KOPT-K1 (cell line): ENCODE measurements around the gene EDN1.

Experiments used
- H3K27ac ChIP-seq: fragments of 200-600 bp; sonication (generic); 2 replicates; pipeline ENCODE4 v1.5.1; 2016; ENCODE audit warnings: antibody characterized with exemption, mild to moderate bottlenecking, low read depth, low read length; ENCODE audit not compliant: poor library complexity, severe bottlenecking
- H3K36me3 ChIP-seq: fragments of 200-600 bp; sonication (generic); 2 replicates; pipeline ENCODE4 v1.5.1; 2017; ENCODE audit warnings: antibody characterized with exemption, mild to moderate bottlenecking, low read length, moderate library complexity; ENCODE audit not compliant: insufficient read depth
- H3K9me3 ChIP-seq: fragments of 200-600 bp; sonication (generic); 2 replicates; pipeline ENCODE4 v1.5.1; 2017; ENCODE audit warnings: antibody characterized with exemption, low read length, mild to moderate bottlenecking; ENCODE audit not compliant: insufficient read depth, poor library complexity, severe bottlenecking

EDN1 gene

DNA sequence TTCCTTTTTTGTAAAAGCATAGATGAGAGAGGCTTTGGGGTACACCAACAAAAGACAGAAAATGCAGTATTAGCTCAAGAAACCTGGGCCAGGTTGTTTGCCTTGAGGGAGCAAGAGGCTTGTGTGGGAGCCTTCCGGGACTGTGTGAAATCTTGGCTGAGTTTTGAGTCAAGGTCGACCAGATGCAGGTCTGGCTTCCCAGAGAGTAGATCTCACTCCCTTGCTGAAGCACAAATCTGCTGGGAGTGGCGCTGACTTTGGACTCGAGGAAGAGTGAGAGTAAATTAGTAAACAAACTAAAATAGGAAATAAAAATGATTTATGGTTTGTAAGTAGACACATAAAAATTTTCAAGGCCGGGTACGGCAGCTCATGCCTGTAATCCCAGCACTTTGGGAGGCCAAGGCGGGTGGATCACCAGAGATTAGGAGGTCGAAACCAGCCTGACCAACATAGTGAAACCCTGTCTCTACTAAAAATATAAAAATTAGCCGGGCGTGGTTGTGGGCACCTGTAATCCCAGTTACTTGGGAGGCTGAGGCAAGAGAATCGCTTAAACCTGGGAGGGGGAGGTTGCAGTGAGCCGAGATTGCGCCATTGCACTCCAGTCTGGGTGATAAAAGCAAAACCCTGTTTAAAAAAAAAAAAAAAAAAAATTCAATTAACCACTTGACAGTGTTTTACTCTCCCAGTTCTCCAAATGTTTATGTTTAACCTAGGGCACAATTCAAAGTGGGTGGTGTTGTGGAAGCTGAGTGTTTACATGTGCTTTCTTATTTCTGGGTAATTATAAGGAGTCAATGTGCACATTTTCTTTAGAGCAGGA, 27.7 kb upstream of the EDN1 start:
- H3K9me3 ChIP-seq, result no peaks in the 10 kb centered on the region
- no peaks in the 10 kb centered on the region for H3K36me3 ChIP-seq
- H3K27ac ChIP-seq, result no peak overlapping the region

DNA sequence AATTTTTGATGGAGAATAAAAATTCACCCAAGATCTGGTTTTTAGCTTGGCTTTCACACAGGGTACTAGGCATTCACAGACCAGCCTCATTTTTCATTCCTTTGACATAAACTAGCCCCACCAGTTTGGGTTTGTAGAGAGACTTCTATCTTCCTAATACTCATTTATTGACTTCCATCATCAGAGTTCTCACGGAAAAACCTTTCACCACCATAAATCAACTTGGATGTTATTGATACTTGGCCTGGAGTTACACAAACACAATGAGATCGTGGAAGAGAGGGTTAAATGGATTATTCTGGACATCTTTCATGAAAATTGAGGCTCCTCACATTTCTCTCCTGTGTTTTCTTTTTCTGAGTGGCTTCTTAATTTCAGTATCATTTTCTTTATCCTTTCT, 26.8 kb upstream of the EDN1 start:
- no peaks in the 10 kb centered on the region for H3K36me3 ChIP-seq
- no peaks in the 10 kb centered on the region for H3K9me3 ChIP-seq

GRCh38 chr6:12264671-12265070, 25.5 kb upstream of the EDN1 start:
- Histone ChIP-seq H3K36me3 (no peaks in the 10 kb centered on the region), H3K9me3 (no peaks in the 10 kb centered on the region), H3K27ac (no peak overlapping the region)

More for the DNA sequence above, 26.8 kb upstream of the EDN1 start:
- no peak overlapping the region for H3K27ac ChIP-seq

DNA sequence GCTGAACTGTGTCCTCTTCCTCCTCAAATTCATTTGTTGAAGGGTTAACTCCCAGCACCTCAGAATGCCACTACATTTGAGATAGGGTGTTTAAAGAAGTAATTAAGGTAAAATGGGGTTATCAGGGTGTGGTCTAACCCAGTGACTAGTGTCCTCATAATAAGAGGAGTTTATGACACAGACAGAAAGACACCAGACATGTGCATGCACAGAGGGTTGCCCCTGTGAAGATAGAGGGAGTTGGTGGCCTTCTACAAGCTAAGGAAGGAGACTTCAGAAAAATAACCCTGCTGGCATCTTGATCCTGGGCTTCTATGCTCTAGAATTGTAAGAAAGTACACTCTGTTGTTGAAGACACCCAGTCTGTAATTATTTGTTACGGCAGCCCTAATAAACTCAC, 24.9 kb upstream of the EDN1 start:
- Histone ChIP-seq H3K27ac (no peak overlapping the region), H3K36me3 (no peaks in the 10 kb centered on the region), H3K9me3 (no peaks in the 10 kb centered on the region)

DNA sequence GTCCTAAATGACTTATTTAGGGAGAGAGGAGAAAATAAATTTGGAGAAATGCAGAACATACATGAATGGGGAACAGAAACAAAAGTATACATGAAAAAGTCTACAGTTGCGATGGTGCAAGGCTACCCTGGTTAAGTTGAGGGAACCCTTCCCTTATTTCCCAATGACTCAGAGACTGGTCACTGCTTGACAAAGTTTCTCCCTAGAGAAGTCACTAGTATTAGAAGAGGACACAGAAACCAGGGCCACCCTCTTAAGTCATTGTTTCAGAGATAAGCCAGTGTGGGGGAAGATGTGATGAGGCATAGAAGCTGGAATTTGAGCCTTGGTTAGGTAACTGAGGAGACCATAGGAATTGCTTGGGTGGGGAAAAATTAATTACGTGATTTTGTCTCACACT, 24.4 kb upstream of the EDN1 start:
- Histone ChIP-seq H3K9me3 (no peaks in the 10 kb centered on the region), H3K36me3 (no peaks in the 10 kb centered on the region), H3K27ac (no peak overlapping the region)

- peaks cover 1% of the 10 kb centered on the region for H3K9me3 ChIP-seq
- no peak overlapping the region for H3K27ac ChIP-seq
- no peaks in the 10 kb centered on the region for H3K36me3 ChIP-seq
Measured at GRCh38 chr6:12266571-12266970, 23.6 kb upstream of the EDN1 start.

GRCh38 chr6:12269110-12269509, 21.1 kb upstream of the EDN1 start:
- Histone ChIP-seq H3K9me3 (peaks cover 7% of the 10 kb centered on the region), H3K27ac (no peak overlapping the region), H3K36me3 (no peaks in the 10 kb centered on the region)

GRCh38 chr6:12270551-12271230, 19.5 kb upstream of the EDN1 start:
- no peaks in the 10 kb centered on the region for H3K36me3 ChIP-seq
- peaks cover 7% of the 10 kb centered on the region for H3K9me3 ChIP-seq

GRCh38 chr6:12271594-12271993, 18.6 kb upstream of the EDN1 start:
- peaks cover 7% of the 10 kb centered on the region for H3K9me3 ChIP-seq
- no peak overlapping the region for H3K27ac ChIP-seq
- no peaks in the 10 kb centered on the region for H3K36me3 ChIP-seq

More at GRCh38 chr6:12270551-12271230, 19.5 kb upstream of the EDN1 start:
- H3K27ac ChIP-seq, result no peak overlapping the region

- Histone ChIP-seq H3K36me3 (no peaks in the 10 kb centered on the region), H3K9me3 (peaks cover 7% of the 10 kb centered on the region), H3K27ac (no peak overlapping the region)
Measured at GRCh38 chr6:12271997-12272396, 18.2 kb upstream of the EDN1 start.

DNA sequence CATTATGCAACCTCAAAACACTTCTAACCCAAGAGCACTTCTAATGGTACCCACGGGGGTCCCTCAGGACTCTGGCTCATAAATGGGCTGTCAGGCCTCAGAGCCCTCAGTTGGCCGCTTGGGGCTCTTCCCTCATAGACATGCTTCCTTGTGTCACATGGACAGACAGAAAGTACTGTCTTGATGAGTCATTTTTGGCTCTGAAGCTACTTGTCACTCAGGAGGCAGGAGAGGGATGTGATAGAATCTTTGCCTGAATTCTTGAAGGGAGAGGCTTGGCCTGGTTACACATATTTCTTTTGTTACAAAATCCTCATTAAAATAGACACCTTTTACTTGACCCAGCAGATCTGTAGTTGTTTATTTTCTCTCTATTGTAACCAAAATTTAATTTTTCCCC, 15.1 kb upstream of the EDN1 start:
- H3K9me3 ChIP-seq, result peaks cover 7% of the 10 kb centered on the region
- H3K27ac ChIP-seq, result no peak overlapping the region
- H3K36me3 ChIP-seq, result no peaks in the 10 kb centered on the region

DNA sequence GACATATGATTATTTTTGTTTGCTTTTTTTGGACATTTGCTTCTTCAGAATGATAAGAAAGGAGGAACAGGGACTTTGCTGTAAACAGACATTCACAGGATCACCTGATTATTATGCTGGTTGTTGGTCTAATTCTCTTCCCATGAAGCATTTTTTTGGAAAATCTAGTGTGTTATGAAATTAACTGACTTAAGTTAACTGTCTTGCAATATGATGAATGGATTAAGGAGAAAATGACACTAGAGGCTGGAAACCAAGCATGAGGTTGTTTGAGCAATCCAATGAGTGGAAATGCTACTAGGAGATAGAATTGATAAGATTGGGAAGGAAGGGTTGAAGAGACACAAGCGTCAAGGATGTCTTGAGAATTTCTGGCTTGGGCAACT, 13.2 kb upstream of the EDN1 start:
- H3K27ac ChIP-seq, result no peak overlapping the region
- H3K36me3 ChIP-seq, result no peaks in the 10 kb centered on the region
- H3K9me3 ChIP-seq, result peaks cover 2% of the 10 kb centered on the region

DNA sequence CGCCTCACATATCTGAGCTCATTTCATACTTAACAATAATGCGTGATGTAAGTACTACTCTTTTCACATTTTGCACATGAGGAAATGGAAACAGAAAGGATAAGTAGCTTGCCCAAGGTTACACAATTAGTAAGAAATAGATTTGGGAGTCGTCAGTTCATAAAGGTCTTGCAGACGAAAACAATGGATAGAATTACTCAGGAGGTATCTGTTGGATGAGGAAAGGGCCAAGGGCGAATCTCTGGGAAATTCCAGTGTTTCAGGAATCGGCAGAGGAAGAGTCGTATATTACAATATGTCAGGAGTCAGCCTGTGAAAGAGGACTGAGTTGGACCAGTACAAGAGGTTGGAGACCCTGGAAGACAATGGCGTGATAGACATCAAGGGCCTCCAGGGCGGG, 12.8 kb upstream of the EDN1 start:
- H3K27ac ChIP-seq, result no peak overlapping the region
- H3K36me3 ChIP-seq, result no peaks in the 10 kb centered on the region
- no peaks in the 10 kb centered on the region for H3K9me3 ChIP-seq

- Histone ChIP-seq H3K27ac (no peak overlapping the region), H3K9me3 (no peaks in the 10 kb centered on the region), H3K36me3 (no peaks in the 10 kb centered on the region)
Measured at GRCh38 chr6:12278915-12279314, 11.2 kb upstream of the EDN1 start.

DNA sequence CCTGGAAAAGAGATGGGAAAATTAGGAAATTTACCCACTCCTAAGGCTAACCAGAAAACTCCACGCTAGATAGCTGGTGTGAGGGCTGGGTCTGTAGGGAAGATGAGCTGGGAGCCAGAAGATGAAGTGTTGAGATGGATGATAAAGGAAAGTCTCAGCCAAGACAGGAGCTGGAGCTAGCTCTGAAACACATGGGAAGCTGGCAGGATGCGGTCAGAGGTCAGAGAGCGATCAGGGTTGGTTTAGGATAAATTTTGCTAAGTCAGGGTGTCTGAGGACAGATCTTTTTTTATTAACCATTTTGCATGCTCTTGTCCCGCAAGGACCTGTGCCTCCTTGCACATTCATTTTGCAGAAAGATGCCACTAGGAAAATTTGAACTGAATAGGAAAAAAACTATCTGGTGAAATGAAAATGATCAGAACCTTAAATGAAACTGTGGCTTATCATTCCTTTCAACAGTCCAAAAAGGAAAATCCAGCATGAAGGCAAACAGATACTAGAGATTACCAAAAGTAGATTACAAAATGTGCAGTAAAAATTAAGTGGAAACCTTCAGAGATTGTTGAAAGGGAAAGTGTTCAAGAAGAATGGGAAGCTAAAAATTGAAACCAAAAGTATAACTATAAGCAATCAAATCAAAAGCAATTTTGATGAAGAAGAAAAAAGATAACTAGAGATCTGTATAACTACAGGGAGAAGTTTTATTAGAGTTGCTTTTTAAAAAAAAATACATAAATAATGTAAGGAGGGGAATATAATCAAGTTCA, 10.7 kb upstream of the EDN1 start:
- Histone ChIP-seq H3K27ac (no peak overlapping the region), H3K9me3 (no peaks in the 10 kb centered on the region), H3K36me3 (no peaks in the 10 kb centered on the region)
